T47D (cell line): ENCODE measurements around the gene FBXW8.

ENCODE experiments used
- DNase-seq, 2 experiments: peaks; one replicate each; pipeline versions ENCODE4 v3.0.0 to v3.0.0-alpha.2; 2011 to 2012; ENCODE audit warnings: low read depth in 1 of 2, low spot score in 1 of 2
- JUND ChIP-seq: IDR thresholded peaks from 2 replicates; pipeline ENCODE4 v1.6.1; 2012; ENCODE audit warnings: low read depth
- in situ Hi-C: cut with HindIII; loops from 2 replicates; pipeline ENCODE4 v1.10.0; 2016; ENCODE audit warnings: low sequenced_read_pairs, low pct_unique_long_range_greater_than_20kb

The FBXW8 gene

GRCh38 chr12:116937640-116938039 lies 26.9 kb downstream of the FBXW8 start:
- in situ Hi-C loops = no loop called here
- no peak for DNase-seq
- no peak for TF ChIP-seq JUND

DNA sequence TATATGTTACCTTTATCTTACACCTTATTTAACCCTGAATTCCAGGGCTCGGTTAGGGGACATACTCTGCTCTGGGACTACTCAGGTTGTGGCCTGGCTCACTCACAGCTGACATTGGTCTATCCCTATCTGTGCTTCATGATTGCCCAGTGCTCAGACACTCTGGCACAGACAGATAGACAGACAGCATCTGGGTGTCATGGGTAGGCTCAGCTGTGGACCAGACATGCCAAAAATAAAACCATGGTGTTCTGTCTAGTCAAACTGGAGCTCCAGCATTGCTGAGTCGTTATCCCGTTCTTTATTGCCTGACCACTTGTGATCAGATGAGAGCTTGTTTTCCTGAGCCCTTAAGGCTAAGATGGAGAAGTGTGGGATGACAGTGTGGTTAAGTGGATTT lies 29.0 kb downstream of the FBXW8 start:
- no peak for DNase-seq
- in situ Hi-C loops = no loop called here
- TF ChIP-seq JUND = no peak

DNA sequence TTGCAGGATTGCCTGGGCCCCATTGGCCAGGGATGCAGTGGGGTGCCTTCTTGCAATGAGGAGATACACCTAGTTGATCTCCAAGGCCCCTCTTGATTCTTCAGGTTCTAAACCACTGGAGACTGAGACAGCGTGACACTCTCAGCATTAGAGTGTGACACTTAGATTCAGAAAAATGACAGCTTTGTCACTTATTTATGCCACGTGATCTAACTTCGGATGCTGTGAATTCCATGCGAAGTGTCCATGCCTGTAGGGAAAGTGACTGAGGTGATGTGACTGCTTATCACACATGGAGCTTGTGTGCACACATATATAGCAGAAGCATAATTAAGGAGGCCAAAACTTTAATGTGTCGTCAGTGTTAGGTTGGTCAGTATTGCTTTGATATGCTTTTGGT lies 30.4 kb downstream of the FBXW8 start:
- in situ Hi-C loops = no loop called here
- no peak for DNase-seq
- TF ChIP-seq JUND = no peak

- no peak for TF ChIP-seq JUND
- in situ Hi-C loops = no loop called here
- no peak for DNase-seq
Observed at GRCh38 chr12:116943419-116944372, 32.9 kb downstream of the FBXW8 start.

DNA sequence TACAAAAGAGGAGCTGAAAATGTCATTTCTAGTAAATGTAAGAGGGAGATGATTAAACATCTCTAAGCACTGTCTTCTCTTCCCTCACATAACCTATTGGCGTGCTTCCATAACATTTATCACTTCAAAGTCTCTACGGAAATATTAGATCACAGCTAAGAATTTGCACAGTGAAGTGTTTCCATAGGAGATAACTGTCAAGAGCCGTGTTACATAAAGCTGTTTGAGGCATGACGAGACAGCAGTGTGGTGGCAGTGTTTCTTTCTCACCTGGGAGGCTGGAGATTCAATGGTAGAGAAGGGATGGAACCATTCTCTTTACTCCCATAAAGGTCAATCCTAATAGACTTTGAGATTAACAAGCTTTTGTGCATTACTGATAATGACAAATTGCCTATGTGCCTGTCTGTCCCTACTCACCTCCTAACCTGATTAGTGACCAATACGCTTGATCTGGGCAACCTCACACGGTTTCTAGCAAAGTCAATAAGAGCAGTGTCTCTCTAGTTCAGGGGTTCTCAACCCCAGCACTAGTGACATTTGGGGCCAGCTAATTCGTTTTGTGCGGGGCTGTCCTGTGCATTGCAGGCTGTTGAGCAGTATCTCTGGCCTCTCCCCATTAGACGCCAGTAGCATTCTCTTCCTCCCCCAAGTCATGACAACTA lies 35.3 kb downstream of the FBXW8 start:
- no peak for TF ChIP-seq JUND
- DNase-seq = no peak
- in situ Hi-C loops = no loop called here

GRCh38 chr12:116948298-116948697 lies 37.5 kb downstream of the FBXW8 start:
- DNase-seq = no peak
- in situ Hi-C loops = no loop called here
- TF ChIP-seq JUND = no peak

GRCh38 chr12:116950628-116951325 lies 40.0 kb downstream of the FBXW8 start:
- in situ Hi-C loops = no loop called here
- TF ChIP-seq JUND = no peak
- no peak for DNase-seq

DNA sequence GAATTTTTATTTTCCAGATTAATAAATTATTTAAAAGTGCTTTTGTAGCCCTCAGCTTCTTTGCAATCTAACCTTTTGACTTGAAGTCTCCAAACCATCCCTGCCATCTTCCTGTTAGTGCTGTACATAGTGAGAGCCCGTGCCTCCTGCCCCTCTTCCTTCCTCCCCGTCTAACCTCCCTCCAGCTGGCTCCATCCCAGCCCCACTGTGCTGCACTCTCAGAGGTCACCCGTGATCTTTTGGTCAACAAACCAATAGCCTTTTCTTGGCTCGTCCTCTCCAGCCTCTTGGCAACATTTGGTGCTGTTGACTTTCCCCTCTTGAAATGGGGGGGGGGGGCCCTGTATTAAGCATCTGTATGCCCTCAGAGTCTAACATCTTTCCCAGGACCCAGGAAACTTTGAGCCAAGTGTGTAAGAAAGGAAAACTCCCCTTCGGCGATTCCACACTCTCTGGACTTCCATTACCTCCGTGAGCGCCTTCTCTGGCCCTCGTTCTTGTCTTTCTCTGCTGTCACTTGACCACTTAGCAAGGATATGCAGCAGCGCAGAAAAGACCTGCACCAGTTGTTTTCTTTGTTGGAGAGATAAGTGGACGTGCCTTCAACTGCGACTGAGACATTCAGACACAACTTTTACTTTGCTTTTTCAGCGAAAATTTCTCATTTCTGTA lies 44.1 kb downstream of the FBXW8 start:
- DNase-seq = no peak
- in situ Hi-C loops = no loop called here
- TF ChIP-seq JUND = no peak

DNA sequence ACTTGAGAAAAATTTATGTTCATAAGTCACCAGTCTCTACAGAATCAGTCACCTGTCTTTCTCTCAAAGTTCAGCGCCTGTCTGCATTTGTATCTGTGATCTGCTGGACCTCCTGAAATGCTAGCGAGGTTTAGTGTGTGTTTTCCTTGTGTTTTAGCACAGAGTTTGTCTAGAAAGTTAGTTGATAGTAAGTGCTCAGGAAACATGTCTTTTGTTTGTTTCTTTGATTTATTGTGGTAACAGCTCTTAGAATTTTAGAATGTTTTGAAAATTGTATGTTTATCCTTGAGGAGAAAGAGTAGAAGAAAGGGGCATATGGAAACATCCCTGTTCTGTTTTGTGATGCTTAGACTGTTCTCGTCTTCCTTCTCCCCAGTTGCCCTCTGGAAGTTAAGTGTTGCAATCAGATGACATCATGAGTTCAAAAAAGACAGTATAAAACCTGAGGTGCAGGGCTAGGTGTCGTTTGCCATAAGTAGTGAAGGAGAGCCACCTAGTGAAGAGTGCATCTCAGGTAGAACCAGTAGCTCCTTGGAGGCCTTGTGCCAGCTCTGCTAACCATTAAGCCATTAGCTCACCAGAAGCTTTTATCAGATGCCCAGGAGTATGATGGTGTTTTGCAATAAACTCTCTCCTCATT lies 44.8 kb downstream of the FBXW8 start:
- TF ChIP-seq JUND = no peak
- in situ Hi-C loops = no loop called here
- DNase-seq = peak; percentile 77 to 89

DNA sequence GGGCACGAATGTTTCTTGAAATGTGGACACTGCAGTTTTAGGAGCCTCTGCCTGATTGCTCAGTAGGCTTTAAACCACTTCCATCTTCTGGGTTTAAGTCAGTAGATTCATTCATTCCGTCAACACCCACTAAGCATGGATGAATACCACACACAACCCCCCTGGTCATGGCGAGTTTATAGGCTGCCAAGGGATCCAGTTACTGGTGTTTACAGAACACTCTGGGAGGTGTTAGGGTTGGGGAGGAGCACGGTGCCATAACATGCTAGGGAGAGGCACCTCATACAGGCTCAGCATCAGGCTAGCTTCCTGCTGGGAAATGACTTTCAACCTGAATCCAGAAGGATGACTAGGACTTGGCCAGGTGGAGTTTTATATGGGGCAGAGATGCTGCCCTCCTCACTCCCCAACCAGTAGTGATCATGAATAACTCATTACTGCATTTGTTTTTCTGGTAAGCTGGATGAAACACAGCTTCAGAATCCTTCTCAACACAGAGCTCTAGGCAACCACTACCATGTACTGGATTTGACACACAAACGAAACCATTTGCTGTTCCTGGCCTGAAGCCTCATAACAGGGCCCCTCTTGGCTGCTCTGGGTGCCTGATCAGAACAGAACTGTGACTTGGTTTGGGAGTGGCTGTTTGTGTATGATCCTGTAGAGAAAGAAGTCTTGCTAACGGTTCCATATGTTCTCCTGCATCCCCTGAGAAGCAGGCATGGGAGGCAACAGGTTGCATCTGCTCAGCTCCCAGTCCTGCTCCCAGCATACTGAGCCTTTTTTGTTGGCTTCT lies 47.9 kb downstream of the FBXW8 start:
- no peak for TF ChIP-seq JUND
- peak in 1 of 2 experiments; percentile 35 for DNase-seq
- in situ Hi-C loops = no loop called here

DNA sequence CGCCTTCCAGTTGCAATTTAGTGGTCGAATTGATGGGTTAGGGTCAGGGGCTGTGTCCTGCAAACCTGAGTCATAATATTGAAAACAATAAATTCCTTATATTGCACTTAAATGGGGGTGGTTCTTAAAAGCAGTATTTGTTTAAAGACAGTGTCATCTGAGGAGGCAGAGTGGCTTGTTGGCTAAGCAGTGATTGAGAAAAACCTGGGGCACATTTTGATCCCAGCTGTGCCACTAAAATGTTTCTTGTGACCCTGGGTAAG lies 48.4 kb downstream of the FBXW8 start:
- in situ Hi-C loops = no loop called here
- TF ChIP-seq JUND = no peak
- DNase-seq = no peak

GRCh38 chr12:116959845-116960514 lies 49.2 kb downstream of the FBXW8 start:
- DNase-seq = no peak
- in situ Hi-C loops = no loop called here

More at GRCh38 chr12:116959845-116960514, 49.2 kb downstream of the FBXW8 start:
- TF ChIP-seq JUND = no peak
